Neuron (in vitro differentiated cells): ENCODE measurements around the gene WDR88.

Source experiments
- H2AFZ ChIP-seq: one replicate; pipeline ENCODE4 v1.6.1; 2013; ENCODE audit warnings: low read depth, mild to moderate bottlenecking, inconsistent platforms, low read length, moderate library complexity
- H3K27me3 ChIP-seq: one replicate; pipeline ENCODE4 v1.6.1; 2013; ENCODE audit warnings: low read length; ENCODE audit not compliant: insufficient read depth
- H3K36me3 ChIP-seq: one replicate; pipeline ENCODE4 v1.6.1; 2013; ENCODE audit warnings: low read length; ENCODE audit not compliant: insufficient read depth
- H3K4me1 ChIP-seq: one replicate; pipeline ENCODE4 v1.6.1; 2013; ENCODE audit warnings: low read length; ENCODE audit not compliant: insufficient read depth
- H3K4me3 ChIP-seq: 2 replicates; pipeline ENCODE4 v1.5.1; 2013; ENCODE audit warnings: mild to moderate bottlenecking, low read length, moderate library complexity
- H3K9me3 ChIP-seq: one replicate; pipeline ENCODE4 v1.6.1; 2013; ENCODE audit warnings: low read length

The WDR88 gene

GRCh38 chr19:33132021-33132420 lies at the start of gene WDR88:
TSS of gene WDR88 (plus strand) at chr19:33132114. CDS start at chr19:33132170, 56 bp downstream.
- H2AFZ ChIP-seq = no peak within 1 kb of the TSS
- peaks cover 14% of the 10 kb centered on the region for H3K36me3 ChIP-seq
- H3K27me3 ChIP-seq = no peaks in the 10 kb centered on the region
- no peaks in the 10 kb centered on the region for H3K4me1 ChIP-seq
- no peaks in the 10 kb centered on the region for H3K9me3 ChIP-seq
- no peak within 1 kb of the TSS for H3K4me3 ChIP-seq

- H3K27me3 ChIP-seq = no peaks in the 10 kb centered on the region
- H2AFZ ChIP-seq = no peak overlapping the region
- peaks cover 19% of the 10 kb centered on the region for H3K36me3 ChIP-seq
- H3K9me3 ChIP-seq = no peaks in the 10 kb centered on the region
- peaks cover 8% of the 10 kb centered on the region for H3K4me1 ChIP-seq
- no peak overlapping the region for H3K4me3 ChIP-seq
These were observed 46.3 kb upstream of the WDR88 start for GRCh38 chr19:33085570-33086128.

- H3K4me1 ChIP-seq = peaks cover 6% of the 10 kb centered on the region
- H3K9me3 ChIP-seq = no peaks in the 10 kb centered on the region
- no peaks in the 10 kb centered on the region for H3K27me3 ChIP-seq
- no peak overlapping the region for H3K4me3 ChIP-seq
- H2AFZ ChIP-seq = no peak overlapping the region
- H3K36me3 ChIP-seq = peaks cover 23% of the 10 kb centered on the region
These were observed 45.0 kb upstream of the WDR88 start for GRCh38 chr19:33086955-33087354.

GRCh38 chr19:33089010-33089409 lies 42.9 kb upstream of the WDR88 start:
- no peaks in the 10 kb centered on the region for H3K9me3 ChIP-seq
- H3K4me1 ChIP-seq = no peaks in the 10 kb centered on the region
- no peak overlapping the region for H3K4me3 ChIP-seq
- H3K27me3 ChIP-seq = no peaks in the 10 kb centered on the region
- peaks cover 31% of the 10 kb centered on the region for H3K36me3 ChIP-seq
- H2AFZ ChIP-seq = no peak overlapping the region

- Histone ChIP-seq H3K4me1 (no peaks in the 10 kb centered on the region), H2AFZ (no peak overlapping the region), H3K4me3 (no peak overlapping the region), H3K27me3 (no peaks in the 10 kb centered on the region), H3K36me3 (peaks cover 39% of the 10 kb centered on the region), H3K9me3 (no peaks in the 10 kb centered on the region)
These were observed 41.7 kb upstream of the WDR88 start for GRCh38 chr19:33090179-33090578.

- Histone ChIP-seq H2AFZ (no peak overlapping the region), H3K27me3 (no peaks in the 10 kb centered on the region), H3K4me1 (no peaks in the 10 kb centered on the region), H3K4me3 (no peak overlapping the region), H3K9me3 (no peaks in the 10 kb centered on the region), H3K36me3 (peaks cover 63% of the 10 kb centered on the region)
These were observed 38.3 kb upstream of the WDR88 start for GRCh38 chr19:33093420-33094210.

- Histone ChIP-seq H2AFZ (no peak overlapping the region), H3K4me3 (no peak overlapping the region), H3K9me3 (no peaks in the 10 kb centered on the region), H3K4me1 (no peaks in the 10 kb centered on the region), H3K36me3 (peaks cover 57% of the 10 kb centered on the region), H3K27me3 (no peaks in the 10 kb centered on the region)
These were observed 37.4 kb upstream of the WDR88 start for GRCh38 chr19:33094436-33095067.

- H3K4me3 ChIP-seq = no peak overlapping the region
- H2AFZ ChIP-seq = no peak overlapping the region
- no peaks in the 10 kb centered on the region for H3K27me3 ChIP-seq
- no peaks in the 10 kb centered on the region for H3K9me3 ChIP-seq
- no peaks in the 10 kb centered on the region for H3K4me1 ChIP-seq
- peaks cover 50% of the 10 kb centered on the region for H3K36me3 ChIP-seq
These were observed 35.9 kb upstream of the WDR88 start for GRCh38 chr19:33096005-33096404.

- no peaks in the 10 kb centered on the region for H3K27me3 ChIP-seq
- H3K4me1 ChIP-seq = no peaks in the 10 kb centered on the region
- H3K36me3 ChIP-seq = peaks cover 65% of the 10 kb centered on the region
- no peak overlapping the region for H3K4me3 ChIP-seq
- no peaks in the 10 kb centered on the region for H3K9me3 ChIP-seq
- H2AFZ ChIP-seq = no peak overlapping the region
These were observed 33.8 kb upstream of the WDR88 start for GRCh38 chr19:33098055-33098534.

- no peak overlapping the region for H3K4me3 ChIP-seq
- no peaks in the 10 kb centered on the region for H3K9me3 ChIP-seq
- H3K27me3 ChIP-seq = no peaks in the 10 kb centered on the region
- no peak overlapping the region for H2AFZ ChIP-seq
- H3K36me3 ChIP-seq = peaks cover 57% of the 10 kb centered on the region
- H3K4me1 ChIP-seq = no peaks in the 10 kb centered on the region
These were observed 30.8 kb upstream of the WDR88 start for GRCh38 chr19:33100894-33101644.

- Histone ChIP-seq H2AFZ (no peak overlapping the region), H3K36me3 (peaks cover 60% of the 10 kb centered on the region)
These were observed 29.0 kb upstream of the WDR88 start for GRCh38 chr19:33102893-33103292.

GRCh38 chr19:33108161-33108560 lies 23.8 kb upstream of the WDR88 start:
- Histone ChIP-seq H3K9me3 (no peaks in the 10 kb centered on the region), H2AFZ (no peak overlapping the region), H3K4me3 (no peak overlapping the region), H3K36me3 (peaks cover 66% of the 10 kb centered on the region), H3K27me3 (no peaks in the 10 kb centered on the region), H3K4me1 (no peaks in the 10 kb centered on the region)

More at GRCh38 chr19:33102893-33103292, 29.0 kb upstream of the WDR88 start:
- no peaks in the 10 kb centered on the region for H3K4me1 ChIP-seq
- no peak overlapping the region for H3K4me3 ChIP-seq
- H3K27me3 ChIP-seq = no peaks in the 10 kb centered on the region
- H3K9me3 ChIP-seq = no peaks in the 10 kb centered on the region
